Fibroblast of skin of right quadriceps (primary cell): ENCODE data around the gene CACHD1.

Experiments used
- DNase-seq: peaks from one replicate; pipeline ENCODE4 v3.0.0-alpha.2; 2013

CACHD1 gene

GRCh38 chr1:64474133-64474532 lies 4.2 kb downstream of the CACHD1 start:
- DNase-seq: no peak

DNA sequence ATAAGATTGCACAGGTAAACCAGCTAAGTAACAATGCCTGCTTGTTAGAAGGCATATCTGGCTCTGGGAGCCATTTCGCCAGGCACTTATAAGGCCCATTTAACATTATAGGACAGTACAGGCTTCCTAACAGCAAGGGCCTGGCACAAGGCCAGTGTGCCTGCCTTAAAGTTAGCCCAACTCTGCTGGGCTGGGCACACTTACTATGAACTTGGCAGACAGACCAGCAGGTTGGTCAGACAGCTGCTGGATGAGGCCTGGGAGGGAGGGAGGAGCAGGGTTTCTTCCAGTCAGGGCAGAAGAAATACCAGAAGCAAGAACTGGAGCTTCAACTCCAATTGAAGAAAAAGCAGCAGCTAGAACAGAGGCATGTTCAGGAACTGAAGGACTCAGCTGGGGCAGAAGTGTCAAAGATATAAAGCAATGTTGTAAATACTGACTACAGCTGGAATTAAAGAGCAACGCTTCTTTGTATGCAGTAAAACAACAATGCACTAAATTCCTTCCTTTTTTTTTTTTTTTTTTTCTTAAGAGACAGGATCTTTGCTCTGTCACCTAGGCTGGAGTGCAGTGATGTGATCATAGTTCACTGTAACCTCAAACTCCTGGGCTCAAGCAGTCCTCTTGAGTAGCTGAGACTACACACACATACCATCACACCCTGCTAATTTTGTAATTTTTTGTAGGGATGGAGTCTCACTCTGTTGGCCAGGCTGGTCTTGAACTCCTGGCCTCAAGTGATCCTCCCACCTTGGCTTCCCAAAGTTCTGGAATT lies 4.9 kb downstream of the CACHD1 start:
- no peak for DNase-seq

DNA sequence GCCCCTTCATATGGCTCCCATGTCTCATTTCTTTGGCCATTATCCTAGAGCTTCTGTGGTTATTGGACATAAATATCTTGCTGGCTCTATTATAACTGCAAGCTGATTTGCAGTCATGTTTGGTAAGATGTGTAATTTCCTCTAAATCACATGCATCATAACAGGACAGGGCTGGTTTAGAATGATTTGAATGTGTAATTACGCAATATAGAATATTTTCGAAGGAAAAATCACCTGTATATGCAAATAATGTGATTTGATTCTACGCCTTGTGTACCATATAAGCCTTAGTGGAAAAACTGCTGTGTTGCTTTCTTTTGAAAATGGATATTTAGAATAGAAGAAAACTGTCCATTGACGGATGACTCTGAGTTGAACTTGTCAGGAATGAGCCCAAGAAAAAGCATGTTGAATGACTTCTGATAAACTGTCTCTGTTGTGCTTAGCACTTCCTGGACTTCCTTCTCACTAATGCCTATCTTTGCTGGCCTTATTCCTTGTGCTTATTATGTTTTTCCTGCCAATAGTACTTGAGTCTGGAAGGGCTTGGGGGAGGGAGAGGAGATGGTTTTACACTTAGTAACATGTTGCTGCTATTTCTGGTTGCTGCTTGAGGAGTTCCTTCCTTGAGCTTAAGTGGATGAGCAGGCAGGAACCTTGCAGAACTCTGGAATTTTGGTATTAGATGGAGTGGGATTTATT lies 6.5 kb downstream of the CACHD1 start:
- peak; percentile 89 for DNase-seq

GRCh38 chr1:64478594-64479470 lies 8.9 kb downstream of the CACHD1 start:
- no peak for DNase-seq

DNA sequence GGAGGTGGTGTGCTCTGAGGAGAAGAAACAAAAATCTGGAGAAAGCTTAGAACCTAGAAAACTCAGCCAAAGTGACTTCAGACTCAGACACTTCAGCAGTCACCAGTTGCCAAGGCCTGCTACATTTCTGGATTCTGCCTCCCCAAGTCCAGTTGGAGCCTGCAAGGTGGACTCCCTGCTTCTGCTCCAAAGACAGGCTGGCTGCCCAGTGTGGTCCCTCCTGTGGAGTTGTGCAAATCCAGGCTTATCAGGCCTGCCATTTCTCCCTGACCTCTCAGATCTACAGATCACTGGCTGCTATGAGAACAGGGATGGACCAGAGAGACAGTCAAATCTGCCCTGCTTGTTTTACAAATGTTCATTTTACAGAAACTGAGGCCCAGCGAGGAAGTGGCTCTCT lies 9.9 kb downstream of the CACHD1 start:
- no peak for DNase-seq

DNA sequence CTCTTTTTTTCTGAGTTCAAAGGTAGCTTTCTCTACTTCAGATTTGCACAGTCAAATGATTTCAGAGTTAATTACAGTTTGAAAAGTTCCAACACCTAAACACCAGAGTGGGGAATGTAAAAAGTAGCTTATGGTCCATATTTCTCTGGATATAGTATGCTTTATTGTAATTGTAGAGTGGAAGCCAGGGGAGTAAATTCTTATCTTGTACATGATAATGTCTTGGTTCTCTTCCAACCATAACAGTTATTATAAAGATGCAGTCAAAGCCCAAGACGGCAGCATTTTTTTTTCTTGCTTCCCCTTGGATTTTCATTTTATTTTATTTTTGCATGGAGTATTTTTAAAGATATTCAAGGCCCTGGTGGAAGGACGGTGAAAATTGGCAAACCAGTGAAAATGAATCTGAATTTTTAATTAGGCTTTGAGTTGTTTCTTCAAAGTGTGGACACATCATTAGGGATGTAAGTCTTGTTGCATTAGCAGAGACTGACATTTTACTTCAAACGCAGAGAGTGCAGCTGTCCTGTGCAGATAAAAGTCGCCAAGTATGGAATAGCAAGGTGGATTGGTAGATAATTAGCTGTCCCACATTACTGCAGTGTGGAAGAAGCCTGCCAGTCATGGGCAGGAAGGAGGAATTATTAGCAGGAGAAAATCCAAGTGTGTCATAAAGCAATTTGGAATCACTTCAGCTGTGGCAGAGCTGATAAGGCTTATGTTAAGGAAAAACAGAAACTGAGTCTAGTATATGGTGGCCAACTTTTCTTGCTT lies 11.3 kb downstream of the CACHD1 start:
- no peak for DNase-seq

DNA sequence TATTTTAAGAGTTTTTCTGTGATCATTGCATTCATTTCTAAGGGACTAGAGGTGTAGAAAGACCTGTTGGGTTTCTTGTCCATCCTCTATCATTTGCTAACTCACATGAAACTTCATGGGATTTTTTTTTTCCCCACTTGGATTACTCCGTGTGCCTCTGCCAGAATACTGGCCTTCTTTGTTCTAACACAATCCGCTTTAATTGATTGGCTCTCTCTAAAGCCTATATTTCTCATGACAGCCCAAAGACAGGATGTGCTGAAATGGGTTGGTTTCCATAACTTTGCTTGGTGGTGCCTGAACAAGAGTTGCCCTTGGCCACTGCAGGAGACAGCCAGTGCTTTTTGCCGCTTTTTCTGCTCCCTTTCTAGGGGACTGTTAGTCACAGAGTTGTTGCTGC lies 12.2 kb downstream of the CACHD1 start:
- no peak for DNase-seq

GRCh38 chr1:64482720-64483119 lies 12.8 kb downstream of the CACHD1 start:
- DNase-seq: peak; percentile 38

DNA sequence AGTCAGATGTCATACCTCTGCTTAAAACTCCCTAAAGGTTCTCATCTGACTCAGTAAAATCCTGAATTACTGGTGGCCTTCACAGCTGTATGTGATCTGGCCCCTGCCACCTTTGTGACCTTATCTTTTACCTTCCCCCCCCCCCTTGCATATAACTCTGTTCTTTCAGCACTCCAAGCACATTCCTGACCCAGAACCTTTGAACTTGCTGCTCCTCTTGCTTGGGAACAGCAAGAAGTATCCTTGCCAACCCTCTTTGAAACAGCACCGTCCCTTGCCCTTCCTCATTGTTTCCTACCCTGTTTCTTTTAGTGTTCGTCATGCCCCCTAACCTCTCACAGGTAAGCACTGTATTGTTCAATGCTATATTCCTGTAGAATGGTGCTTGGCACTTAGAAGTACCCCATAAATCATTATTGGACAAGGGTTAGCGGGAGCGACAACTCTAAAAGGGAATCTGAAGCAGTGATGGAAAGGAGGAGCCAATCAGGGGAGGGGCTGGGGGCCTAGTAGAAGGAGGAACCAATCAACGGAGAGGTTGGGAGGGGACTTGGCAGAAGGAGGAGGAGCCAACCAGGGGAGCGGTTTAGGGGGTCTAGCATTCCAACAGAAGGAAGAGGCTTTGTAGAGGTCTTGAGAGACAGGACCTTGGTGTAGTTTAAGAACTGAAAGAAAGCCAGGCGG lies 13.9 kb downstream of the CACHD1 start:
- DNase-seq: no peak

DNA sequence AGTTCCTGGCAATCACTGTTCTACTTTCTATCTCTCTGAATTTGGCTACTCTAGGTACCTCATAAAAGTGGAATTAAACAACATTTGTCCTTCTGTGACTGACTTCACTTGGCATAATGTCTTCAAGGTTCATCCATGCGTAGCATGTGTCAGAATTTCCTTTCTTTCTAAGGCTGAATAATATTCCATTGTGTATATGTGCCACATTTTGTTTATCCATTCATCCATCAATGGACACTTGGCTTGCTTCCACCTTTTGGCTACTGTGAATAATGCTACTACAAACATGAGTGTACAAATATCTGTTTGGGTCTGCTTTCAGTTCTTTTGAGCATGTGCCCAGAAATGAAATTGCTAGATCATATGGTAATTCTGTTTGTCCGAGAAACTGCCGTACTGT lies 14.7 kb downstream of the CACHD1 start:
- DNase-seq: no peak

- no peak for DNase-seq
These were observed 16.3 kb downstream of the CACHD1 start for GRCh38 chr1:64486193-64486592.

GRCh38 chr1:64487061-64487460 lies 17.1 kb downstream of the CACHD1 start:
- DNase-seq: no peak

DNA sequence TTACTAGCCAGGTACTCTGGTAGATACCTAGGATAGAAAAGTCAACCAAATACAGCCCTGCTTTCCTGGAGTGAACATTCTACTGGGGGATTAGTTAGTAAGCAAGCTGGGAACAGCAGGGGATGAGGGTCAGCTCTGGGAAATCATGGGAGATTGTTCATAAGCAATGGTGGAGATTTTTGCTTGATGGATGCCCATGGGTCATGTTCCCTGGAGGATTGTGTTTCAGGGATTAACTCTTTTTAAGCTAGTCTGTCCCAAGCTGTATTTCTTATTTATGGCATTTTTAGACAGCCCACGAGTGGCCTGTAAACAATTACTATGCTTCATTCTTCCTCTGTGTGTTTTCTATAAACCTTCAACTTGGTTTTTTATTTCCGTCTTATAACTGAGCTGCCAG lies 18.9 kb downstream of the CACHD1 start:
- DNase-seq: peak; percentile 38

GRCh38 chr1:64489707-64490106 lies 19.8 kb downstream of the CACHD1 start:
- no peak for DNase-seq

- no peak for DNase-seq
These were observed 20.4 kb downstream of the CACHD1 start for GRCh38 chr1:64490213-64490818.

DNA sequence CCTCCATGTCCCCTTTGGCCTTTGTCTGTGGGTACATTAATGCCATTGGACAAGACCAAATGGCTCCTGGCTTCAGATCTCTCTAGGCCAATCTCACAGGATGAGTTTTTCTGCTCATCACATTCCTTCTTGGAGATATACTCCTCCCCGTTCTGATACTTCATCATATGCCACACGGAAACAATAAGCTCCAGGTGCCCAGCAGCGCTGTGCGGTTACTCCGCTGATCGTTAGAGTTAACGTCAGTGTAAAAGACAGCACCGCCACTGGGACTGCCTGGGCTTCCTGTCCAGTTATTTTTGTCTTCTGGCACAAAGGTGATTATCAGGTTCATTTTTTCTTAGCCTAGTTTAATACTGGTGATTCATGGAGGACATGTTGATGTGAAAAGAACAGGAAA lies 22.5 kb downstream of the CACHD1 start:
- no peak for DNase-seq

DNA sequence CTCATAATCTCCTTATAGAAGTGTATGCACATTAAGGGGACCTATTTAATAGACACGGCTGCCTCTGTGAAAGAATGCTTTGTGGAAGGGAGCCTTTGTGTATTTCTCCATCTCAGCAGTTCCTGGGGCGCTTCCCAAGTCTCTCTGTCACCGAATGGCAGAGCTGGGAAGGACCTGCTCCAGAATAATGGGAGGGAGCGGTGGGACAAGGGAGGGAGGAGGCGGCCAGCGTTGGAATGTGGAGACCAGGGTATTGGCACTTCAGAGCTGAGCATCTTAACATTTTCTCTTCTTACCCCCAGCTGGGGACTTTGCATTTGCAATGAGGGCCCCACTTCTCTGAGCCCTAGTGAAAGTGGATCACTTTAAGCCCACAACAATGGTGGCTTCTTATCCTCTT lies 23.9 kb downstream of the CACHD1 start:
- no peak for DNase-seq

GRCh38 chr1:64494659-64495058 lies 24.7 kb downstream of the CACHD1 start:
- no peak for DNase-seq

DNA sequence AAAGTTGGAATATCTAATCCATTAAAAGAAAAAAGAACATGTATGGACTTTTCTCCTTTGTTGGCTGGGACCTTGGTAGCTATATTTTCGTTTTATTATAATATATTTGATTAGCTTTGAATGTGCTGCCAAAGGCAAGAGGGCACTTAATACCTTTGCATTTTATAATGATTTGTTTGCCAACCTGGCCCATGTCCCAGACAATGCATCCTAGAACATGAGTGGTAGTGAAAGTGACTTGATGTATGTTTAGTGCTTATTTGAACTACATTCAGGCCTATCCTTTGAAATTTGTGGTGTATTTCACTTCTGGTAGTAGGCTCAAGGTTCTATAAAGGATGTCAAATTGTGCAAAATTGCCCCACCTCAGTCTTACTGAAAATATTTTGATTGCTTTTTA lies 25.9 kb downstream of the CACHD1 start:
- DNase-seq: no peak

- no peak for DNase-seq
These were observed 26.7 kb downstream of the CACHD1 start for GRCh38 chr1:64496606-64497005.

GRCh38 chr1:64497088-64497883 lies 27.4 kb downstream of the CACHD1 start:
- DNase-seq: peak; percentile 41
